HPDE6-E6E7 (cell line): Measurements from ENCODE around the gene CELF2.

Experiments
- DNase-seq: peaks from one replicate; pipeline ENCODE4 v3.0.0; 2011; ENCODE audit warnings: missing footprints; ENCODE audit errors: extremely low spot score

The CELF2 gene

DNA sequence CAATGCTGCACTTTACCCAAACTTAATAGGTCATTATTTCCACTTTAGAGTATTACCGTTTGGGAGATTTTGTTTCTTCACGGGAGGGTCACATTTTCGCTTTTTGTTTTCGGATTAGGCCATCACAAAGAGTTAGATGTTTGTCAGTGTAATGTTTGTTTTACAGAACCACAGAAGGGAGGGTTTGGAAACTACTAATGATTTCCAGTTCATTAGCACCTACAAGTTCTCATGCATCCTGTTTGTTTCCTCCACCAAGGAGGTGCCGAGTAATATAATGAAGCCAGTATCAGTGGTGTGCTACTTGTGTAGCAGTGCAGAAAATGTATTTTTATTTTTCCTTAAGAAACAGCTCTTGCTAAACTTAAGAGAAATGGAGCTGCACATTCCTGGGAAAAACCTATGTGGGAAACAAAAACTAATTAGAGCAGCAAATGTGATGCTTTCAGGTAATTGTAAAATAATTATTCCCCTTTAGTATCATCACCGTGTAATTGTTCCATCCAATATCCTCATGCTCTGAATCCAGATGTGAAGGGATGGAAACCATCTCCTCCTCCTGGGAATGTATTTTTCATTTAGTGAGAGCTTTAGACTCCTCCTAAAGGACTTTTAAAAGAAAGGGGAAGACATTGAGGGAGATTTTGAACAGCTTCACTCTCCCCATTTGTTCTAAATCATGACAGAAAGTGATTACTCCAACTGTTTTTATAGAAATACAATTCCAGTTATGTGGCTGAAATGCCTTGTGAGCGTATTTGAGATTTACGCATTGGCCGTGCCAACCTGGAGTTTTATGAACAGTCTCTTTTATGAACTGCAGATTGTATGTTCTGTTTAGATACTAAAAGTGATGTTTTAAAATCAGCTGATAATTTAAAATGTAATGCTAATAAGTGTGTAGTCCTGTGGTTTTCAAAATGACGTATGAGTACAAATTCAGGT, 5.6 kb downstream of the CELF2 start:
- no peak for DNase-seq

DNA sequence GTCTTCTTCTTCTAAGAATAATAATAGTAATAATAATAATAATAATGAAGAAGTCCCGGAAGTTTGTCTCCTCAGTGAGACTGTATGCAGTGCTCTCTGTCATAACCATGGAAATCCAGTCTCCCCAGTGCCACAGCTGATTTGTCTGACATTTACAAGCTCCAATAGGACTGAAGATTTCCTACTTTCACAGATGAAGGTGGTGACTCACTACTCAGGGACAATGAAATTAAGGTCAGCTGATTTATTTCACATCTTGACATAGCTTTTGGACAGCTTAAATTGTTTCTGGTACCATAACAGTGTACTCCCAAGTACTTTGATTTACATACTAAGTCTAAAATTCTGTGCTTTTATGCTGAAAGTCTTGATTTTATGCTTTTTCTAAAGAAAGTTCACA, 6.9 kb downstream of the CELF2 start:
- no peak for DNase-seq

DNA sequence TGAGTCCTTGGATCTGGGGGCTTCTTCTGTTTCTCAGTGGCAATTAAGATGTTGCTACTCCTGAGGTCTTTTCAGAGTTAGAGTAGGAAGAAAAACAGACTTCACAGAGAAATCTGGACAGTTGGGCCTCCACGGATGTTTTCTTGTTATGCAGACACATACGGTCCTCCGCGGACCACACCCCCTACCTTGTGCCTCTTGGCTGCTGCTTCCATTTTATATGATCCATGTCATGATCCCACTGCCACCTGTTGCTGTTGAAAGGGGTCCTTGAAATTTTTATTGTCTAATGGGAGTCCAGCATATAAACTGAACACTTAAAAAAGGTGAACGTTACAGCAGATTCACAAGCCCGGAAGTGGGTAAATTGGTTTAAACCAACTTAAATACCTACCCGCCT, 8.3 kb downstream of the CELF2 start:
- no peak for DNase-seq

DNA sequence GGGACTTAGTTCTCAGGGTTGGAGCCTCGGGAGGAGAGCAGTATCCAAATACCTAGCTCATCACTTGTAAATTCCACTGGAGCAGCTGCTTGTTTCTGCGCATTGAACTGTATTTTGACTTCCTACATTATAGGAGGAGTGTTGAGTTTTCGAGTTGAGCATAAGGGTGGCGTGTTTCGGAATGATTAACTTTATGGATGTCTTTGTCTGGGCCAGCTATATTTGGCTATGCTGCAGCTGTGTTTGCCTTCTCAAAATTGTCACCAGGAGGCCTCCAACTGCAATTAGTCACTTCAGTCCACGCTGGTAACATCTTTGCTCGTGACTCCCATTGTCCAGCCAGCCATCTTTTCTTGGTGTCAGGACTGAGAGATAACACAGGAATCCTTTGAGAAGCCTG, 9.1 kb downstream of the CELF2 start:
- DNase-seq: no peak

DNA sequence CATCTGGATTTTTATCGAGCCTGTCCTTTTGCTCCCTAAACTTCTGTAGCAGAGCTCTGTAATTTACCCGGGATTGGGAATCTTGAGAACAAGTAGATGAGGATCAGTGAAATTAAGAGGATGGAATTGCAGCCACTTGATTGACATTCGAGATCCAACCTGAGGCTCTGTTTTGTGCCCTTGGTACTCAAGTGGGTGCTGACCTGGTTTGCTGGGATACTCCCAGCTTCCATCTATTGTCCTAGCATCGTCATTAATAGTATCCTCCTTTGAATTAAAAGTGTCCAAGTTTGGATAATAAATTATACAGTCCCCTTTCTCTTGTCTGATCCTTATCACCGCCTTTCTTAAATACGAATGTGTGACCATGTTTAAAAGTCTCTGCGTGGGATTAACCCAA, 17.1 kb downstream of the CELF2 start:
- no peak for DNase-seq

DNA sequence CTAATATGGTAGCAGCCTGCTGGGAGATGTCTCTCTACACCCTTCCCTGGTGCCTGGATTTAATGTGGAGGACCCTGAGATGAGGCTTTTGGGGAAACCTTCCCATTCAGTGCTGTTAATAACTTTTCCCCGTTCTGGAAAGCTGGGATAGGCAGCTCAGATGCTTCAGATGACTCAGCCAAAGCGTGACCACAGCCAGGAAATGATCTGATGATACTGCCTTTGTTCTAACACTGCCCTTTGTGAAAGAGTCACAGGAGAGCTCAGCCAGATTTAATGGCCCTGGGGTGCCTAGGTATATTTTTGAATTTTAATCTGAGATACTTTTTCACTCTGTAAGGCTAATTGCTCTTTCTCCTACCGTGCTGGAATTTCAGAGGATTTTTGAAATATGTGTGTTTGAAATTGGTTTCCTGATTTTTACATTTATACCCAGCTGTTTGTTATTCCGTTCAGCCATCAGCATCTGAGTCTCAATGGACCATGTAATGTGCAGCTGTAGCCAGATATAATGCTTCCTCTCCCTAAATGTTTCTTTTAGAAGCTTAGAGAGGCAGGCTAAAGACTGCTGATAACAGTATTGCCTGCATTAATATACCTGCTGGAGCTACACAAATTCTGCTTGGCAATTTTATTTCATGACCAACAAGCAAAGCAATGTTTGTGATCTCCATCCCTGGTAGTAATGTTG, 17.8 kb downstream of the CELF2 start:
- peak; percentile 41 for DNase-seq

DNA sequence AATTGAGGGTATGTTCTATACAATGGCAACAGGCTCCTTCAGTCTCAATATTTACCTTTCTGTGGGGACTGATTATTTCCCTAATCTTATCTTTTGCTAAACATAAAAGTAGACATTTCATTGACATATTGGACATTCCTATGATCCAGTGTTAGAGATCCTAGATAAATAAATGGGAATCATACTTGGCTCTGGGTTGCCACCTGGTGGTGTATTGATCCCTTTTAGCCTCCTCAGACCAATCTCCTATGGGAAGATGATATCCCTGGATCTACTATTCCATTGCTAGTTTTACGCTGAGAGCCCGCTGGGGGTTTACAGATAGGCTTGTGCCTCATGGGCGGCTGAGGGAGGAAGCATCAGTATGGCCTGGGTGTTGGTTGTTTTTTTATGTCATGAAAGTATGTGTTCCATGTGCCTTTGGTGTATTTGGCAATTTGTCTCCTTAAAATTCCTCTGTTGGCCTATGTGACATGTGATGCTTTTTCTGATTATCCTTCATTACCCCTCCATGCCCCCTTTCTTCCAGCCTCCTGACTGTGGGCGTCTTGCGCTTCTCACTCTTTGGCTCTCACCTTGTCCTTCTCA, 18.8 kb downstream of the CELF2 start:
- no peak for DNase-seq

DNA sequence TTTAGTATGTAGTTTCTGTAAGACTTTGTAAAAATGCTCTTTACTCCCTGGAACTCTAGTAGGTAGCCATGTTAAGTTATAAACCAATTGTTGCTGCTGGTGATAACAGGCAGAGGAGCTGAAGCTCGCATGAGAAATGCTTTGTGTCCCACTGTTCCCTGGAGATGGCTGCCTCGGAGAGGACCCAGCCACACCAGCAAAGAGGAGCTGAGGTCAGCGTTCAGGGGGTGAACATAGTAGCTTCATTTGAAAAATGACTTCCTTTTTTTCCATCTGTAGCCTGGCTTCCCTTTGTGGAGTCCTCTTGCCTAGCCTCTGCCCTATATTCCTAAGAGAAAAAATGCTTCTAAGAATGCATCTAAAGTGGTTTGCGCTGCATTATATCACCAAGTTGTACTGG, 20.3 kb downstream of the CELF2 start:
- no peak for DNase-seq

DNA sequence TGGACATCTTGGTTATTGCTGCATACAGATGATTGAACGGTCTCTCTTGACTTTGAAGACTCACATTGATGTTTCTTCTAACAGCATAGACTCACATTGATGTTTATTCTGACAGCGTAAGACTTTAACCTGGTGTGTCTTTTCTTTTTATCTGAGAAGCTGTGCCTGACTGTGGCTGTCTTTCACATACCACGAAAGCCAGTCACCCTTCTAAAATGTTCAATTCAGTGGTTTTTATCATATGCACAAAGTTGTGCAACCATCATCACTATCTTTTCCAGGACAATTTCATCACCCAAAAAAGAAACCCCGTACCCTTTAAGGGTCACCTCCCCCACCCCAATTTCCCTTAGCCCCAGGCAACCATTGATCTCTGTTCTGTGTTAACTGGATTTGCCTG, 24.7 kb downstream of the CELF2 start:
- DNase-seq: no peak

DNA sequence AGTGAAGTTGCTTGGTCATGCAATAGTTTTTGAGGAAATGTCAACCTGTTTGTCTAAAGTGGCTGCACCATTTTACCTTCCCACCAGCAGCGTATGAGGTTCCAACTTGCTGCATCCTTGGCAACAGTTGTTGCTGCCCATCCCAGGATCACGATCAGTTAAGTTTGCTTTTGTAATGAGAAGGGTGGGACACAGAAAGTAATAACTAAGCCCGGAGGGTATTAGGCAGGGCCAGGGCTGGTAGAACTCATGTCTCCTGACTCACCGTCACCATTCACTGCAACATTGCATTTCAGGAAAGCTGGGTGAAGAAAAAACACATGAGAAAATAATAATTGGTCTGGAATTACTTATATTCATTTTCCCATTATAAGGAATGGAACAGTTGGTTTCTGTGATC, 25.4 kb downstream of the CELF2 start:
- DNase-seq: no peak

DNA sequence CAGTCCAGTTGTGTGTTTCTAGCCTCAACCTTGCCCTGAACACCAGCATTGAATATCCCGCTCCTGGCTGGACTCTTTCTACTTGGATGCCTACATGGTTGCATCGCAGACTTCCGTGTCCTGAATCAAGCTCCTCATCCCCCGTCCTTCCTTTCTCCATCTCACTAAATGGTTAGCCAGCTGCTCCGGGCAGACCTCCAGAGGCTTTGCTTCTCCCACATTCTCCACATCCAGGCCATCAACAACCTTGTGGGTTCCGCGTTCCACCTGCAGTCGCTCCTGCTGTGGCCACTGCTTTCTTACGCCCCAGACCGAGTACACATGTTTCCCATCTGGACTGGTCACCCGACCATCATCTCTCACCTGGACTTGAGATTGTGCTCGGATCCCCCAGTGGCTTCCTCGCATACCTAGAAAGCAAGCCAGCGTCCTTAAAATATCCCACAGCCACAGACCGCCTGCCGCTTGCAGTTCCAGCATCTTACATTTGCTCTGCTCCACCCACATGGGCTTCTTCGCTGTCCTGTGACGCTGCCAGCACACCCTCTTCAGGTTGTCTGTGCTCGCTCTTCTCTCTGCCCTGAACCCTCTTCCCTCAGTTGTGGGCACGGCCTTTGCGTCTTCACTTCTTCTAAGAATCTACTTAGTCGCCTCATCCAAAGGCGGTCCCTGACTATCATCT, 25.9 kb downstream of the CELF2 start:
- DNase-seq: no peak

DNA sequence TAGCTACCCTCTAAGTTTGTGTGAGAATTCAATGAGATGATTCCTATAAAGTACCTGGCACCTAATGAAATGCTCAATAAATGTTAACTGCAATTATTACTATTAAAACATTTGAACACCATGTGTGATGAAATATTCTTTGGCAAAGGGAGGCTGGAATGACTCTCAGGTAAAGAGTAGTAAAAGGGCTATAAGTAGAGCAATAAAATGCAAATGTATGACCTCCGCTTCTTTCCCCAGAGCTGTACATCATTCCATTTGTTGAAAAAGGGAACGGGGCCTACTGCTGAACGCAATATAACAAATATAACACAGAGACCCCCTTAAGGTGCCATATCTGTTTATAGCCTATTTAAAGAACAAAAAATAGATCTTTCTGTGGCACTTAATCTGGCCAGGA, 27.8 kb downstream of the CELF2 start:
- DNase-seq: no peak

DNA sequence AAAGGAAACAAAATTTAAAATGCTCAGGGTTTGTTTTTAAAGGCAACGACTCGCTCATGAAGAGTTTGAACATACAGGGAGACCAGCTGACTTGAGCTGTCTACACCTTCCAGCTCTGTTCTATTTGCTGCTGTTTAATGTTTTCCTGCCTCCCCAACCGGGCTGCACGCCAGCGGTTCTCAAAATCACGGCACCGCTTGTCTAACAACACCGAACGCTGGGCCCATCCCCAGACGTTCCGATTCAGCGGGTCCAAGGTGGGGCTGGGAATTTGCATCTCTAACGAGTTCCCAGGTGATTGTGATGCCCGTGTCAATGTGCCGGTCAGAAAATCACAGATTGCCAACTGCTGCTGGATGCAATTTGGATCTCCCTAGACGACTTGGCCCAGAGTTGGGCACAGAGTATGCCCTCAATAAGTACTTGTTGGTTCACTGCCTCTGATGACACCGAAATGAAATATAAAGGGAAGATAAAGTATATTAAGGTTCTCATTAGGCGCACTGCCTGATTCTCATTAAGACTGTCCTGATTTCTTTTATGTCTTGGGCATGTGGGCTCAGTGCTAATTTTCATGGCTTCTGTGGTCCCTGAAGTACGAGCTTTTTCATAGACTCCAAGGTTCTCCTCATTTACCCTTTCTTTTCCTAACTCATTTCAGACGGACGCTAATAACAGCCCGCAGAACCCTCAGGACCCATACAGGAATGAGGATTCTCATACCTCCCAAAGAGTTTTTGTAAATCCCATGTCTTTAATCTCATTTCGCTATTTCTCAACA, 28.5 kb downstream of the CELF2 start:
- no peak for DNase-seq

DNA sequence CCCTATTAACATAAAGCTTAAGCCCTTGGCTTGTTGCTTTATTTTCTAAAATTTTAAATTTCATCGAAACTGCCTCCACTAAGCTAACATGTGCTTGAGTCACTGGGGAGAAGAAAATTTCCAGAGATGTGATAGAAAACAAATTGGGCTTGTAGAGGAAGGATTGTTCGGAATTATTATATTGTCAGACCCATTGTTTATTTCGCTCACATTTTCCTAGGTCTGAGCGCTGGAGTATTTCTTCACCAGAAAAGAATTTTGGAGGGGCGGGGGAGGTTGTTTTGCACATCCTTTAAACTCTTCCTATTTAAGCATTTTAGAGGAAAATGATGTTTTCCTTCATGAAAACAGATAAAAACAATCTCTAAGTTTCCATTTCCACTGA, 29.1 kb downstream of the CELF2 start:
- no peak for DNase-seq

DNA sequence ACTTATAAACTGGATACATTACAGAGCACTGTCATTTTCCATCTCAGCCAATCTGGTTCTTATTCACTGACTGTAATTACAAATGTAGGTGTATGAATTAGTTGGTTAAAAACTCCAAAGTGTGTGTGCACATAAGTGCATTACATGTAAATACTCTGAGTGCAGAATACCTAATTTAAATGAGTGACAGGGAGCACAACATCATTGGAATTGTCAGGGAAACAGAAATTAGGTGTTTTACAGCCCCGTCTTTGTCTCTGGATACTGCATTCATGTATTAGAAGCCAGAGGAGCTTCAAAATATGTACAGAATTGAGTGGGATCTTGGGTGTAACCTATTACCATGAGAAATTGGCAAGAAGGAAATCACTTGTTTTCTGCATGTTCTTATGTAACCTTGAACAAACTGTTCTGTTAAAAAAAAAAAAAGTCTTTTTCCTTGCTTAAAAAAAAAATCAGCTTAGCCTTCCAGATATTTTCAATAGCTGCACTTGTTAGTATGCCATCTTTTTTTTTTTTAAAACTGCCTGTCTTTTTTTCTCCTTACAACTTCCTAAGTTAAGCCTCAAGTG, 31.1 kb downstream of the CELF2 start:
- DNase-seq: no peak

DNA sequence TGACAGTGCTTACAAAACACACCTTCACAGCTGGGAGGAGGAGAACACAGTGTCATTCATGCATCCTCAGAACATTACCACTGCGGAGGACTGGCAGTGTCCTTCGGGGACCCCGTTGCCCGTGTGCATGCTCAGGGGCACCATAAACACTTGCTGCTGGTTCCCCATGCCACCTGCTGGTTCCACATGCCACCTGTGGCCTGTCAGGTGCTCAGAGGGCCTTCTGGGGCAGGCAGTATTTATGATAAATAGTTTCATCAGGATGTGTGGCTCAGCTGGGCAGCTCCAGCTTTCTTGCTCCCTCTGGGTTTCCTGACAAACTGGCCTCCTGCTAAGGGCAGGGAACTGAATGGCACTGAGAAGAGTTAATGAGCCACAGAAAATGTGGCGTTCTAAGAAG, 32.1 kb downstream of the CELF2 start:
- no peak for DNase-seq

DNA sequence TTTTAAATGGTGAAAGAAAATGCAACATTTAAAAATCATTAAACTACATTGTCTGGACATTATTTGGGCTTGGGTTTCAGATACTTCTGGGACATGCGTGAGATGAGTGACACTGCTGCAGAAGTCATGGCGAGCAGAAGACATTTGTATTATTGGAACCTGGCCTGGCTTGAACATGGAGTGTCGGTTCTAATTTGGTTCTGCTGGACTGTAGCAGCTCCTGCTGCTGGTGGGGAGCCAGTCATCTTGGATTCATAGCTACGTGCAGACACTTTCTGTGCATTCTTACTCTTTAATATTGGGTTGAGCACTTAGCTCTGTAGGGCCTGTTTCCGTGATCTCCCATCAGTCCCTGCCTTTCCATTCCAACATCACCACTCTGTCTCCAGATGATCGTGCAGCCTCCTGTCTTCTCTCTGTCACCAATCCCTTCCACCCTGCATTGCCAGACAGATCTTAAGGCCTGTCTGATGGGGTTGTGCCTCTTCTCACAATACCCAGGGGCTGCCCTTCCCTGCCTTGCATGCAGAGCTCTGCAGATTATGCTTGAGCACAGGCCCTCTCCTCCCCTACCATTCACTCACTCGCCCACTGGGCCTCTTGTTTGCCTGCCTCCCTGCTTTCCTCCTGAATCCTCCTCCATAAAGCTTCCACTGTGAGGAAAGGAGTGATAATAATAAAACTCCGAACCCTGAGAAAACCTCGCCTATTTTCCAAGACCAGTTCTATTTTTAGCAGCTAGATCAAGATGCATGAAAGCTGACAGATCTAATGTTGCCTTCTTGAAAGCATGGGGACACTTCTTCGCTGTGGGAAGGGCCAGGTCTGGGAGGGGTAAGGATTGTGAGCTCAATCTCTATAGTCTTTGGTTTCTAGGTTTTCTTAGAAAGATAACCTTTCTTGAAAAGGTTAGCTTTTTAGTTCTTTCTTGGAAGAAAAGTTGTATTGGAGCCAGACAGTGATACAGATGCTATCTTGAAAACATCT, 32.9 kb downstream of the CELF2 start:
- DNase-seq: no peak

DNA sequence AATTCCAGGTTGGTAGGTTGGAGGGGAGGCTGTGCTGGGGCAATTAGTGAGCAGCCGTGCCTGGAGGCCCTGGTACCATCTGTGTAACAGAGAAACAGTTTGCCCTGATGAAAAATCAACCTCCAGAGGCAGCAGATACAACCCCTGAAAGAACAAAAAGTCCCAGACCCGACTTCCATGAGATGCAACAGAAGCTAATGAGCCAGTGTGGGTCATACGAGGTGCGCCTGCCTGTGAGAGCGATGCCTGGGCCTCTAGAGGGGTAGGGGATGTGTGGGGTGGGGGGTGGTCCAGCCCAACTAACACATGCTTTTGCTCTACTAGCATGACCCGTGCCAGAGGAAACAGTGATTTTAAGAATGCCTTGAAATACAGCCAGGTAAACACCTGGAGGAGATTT, 39.3 kb downstream of the CELF2 start:
- no peak for DNase-seq

DNA sequence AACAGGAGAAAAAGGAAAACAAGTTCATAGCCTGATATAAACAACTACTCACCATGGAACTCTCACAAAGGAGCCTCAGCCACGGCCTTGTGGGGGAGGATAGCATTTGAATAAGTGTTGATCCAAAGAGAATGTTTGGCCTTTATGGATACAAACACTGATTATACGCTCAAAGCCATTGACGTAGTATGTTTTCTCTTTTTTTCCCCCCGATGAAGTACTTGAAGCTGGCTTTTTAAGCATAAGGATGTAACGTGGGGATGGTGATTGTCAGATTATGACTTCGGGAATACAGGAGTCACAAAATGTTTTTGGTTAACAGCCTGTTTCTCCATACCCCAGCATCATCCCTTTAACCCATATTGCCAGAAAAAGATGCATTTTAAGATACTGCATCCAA, 39.8 kb downstream of the CELF2 start:
- no peak for DNase-seq

DNA sequence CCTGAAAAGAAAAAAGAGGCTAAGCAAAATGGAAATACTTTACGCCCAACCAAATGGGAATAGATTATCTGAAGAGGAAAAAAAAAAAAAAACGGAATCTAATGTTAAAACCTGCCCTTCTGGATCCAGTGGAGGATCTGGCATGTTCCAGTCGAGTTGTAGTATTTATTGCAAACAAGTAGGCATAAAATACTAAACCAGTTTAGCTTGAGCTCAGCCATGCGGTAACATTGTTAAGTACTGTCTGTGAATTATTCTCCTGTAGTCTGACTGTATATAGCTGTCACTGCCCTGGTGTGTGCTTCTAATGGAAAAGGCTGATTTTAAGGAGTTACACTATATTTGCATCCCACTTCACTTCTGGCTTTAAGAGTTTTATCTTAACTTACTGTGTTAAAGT, 40.3 kb downstream of the CELF2 start:
- DNase-seq: no peak
